ENCODE measurements around the gene RBFOX1.

The RBFOX1 gene

DNA sequence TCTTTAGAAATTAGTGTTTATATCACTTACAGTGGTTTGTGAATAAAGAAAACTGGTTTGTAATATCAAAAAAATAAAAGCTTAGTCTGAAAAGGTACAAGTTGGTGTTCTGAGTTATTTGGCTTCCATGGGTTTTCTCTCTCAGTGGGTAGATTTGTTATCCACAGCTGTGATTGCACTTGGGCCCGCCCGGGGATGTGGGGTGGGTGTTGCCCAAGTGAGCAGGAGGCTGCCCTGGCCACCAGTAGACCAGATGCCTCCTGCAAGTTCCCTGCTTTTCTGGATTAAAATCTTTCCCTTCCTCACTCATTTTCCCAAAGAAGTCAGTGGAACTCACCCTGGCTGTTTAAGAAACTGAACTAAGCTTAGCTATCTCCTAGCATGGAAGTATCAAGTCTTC lies 380.6 kb downstream of the RBFOX1 start:
- no peak for DNase-seq

- no peak for DNase-seq
These were observed 382.1 kb downstream of the RBFOX1 start for GRCh38 chr16:7714775-7715174.

GRCh38 chr16:7716660-7717550 lies 384.3 kb downstream of the RBFOX1 start:
- DNase-seq, result no peak

DNA sequence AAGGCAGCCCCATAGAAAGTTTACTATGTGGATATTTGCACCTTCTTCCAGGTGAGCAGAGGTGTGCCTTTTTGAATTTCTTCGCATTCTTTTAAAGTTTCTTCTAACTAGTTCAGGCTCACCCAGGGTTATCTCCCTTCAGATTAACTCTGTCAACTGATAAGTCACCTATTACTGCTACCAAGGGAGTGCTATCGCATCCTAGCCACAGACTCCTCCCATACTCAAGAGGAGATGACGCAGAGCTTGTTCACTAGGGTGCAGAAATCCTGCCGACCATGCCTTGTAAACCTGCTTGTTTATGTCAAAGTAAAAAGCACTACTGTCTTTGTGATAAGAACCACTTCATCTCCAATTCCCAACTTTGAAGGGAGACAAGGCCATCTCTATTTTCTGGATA lies 390.1 kb downstream of the RBFOX1 start:
- no peak for DNase-seq

- DNase-seq, result no peak
These were observed 398.5 kb downstream of the RBFOX1 start for GRCh38 chr16:7731141-7731540.

- no peak for DNase-seq
These were observed 403.6 kb downstream of the RBFOX1 start for GRCh38 chr16:7736138-7736665.

DNA sequence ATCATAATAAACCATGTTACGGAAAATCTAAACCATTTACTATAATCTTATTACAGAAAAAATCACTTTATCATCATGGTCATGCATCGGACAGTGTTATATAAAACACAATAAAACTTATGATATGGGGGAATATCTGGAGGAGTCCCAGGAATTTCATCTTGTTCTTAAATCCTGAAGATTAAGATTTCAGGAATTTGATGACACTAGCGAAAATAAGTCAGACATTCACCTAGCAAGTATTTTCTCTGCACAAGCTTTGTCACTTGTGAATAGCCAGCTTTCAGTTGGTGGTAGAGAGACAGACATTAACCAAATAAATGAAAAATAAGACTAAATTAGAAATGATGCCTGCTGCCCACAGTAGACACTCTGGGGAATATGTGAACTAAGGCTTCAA lies 410.0 kb downstream of the RBFOX1 start:
- no peak for DNase-seq

- no peak for DNase-seq
These were observed 412.1 kb downstream of the RBFOX1 start for GRCh38 chr16:7744546-7745264.

- DNase-seq, result no peak
These were observed 412.6 kb downstream of the RBFOX1 start for GRCh38 chr16:7745276-7745675.

GRCh38 chr16:7746941-7747340 lies 414.3 kb downstream of the RBFOX1 start:
- no peak for DNase-seq

DNA sequence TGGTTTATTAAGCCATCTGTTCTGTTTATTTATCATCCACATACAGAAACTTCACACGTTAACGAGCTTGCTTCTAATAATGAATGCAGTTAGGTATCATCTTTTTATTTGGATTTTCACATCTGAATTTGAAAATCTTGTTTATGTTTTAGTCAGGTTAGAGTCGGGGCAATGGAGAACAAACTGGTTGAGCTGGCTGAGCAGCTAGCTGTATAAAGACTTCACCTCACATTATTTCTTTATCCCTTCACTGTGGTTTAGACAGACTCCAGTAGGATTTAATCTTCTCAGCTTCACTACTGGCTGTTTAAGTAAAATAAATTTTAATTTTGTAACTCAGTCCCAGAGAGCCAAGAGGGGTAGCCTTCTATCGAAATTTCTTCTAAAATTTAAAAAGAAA lies 415.9 kb downstream of the RBFOX1 start:
- DNase-seq, result no peak

- DNase-seq, result no peak
These were observed 422.8 kb downstream of the RBFOX1 start for GRCh38 chr16:7755347-7755882.
